SK-N-SH (cell line): ENCODE data around the gene RSRC1. TPM values are rescaled to one million over a fixed set of nuclear protein-coding genes. Genes with fewer than 3 reads are reported as not detected.

Source experiments
- CTCF ChIA-PET: fragments of 300-600, 350-600 bp; formaldehyde crosslinking; extraction: SDS; loops from one replicate; lab custom pipeline; 2021; lab: Yijun Ruan, JAX
- POLR2A ChIA-PET: fragments of 350-600 bp; sonication (Branson Sonifier 250); formaldehyde crosslinking; extraction: SDS; loops from one replicate; lab custom pipeline; 2020; ENCODE audit warnings: antibody characterized with exemption, inconsistent platforms; lab: Yijun Ruan, JAX
- DNase-seq: peaks from one replicate; pipeline ENCODE4 v3.0.0; 2012
- H2AFZ ChIP-seq: fragments of 200-600 bp; sonication (generic); 2 replicates; pipeline ENCODE4 v1.8.1; 2016; ENCODE audit warnings: antibody characterized with exemption, mild to moderate bottlenecking, low read depth
- H3F3A ChIP-seq: fragments of 200-600 bp; sonication (generic); replicated peaks from 2 replicates; pipeline ENCODE3; 2016; ENCODE audit warnings: antibody characterized with exemption, mild to moderate bottlenecking; ENCODE audit not compliant: insufficient read depth
- H3K27ac ChIP-seq, 2 experiments: fragments of 200-500 bp in 1 of 2; fragments of 200-600 bp in 1 of 2; sonication (Bioruptor generic) in 1 of 2; sonication (generic), shearing (Covaris generic) in 1 of 2; 2 replicates each; pipeline versions ENCODE4 v1.5.1 to v1.6.1; 2014 to 2016; ENCODE audit warnings: low read depth in 2 of 2, inconsistent platforms in 1 of 2, low read length in 1 of 2, mild to moderate bottlenecking in 1 of 2, mixed read lengths in 1 of 2
- H3K27me3 ChIP-seq: fragments of 200-600 bp; sonication (generic), shearing (Covaris generic); 2 replicates; pipeline ENCODE4 v1.6.1; 2016; ENCODE audit warnings: mixed run types; ENCODE audit not compliant: insufficient read depth
- H3K36me3 ChIP-seq, 2 experiments: fragments of 200-500 bp in 1 of 2; fragments of 200-600 bp in 1 of 2; sonication (Bioruptor generic) in 1 of 2; sonication (generic) in 1 of 2; replicated peaks in 1 of 2; 2 replicates each; pipeline versions ENCODE3 to v1.5.1; 2014 to 2016; ENCODE audit warnings: low read length in 1 of 2, mild to moderate bottlenecking in 1 of 2; ENCODE audit not compliant: insufficient read depth in 2 of 2, control insufficient read depth in 1 of 2
- H3K4me1 ChIP-seq, 2 experiments: fragments of 200-500 bp in 1 of 2; fragments of 200-600 bp in 1 of 2; sonication (Bioruptor generic) in 1 of 2; sonication (generic), shearing (Covaris generic) in 1 of 2; 2 replicates each; pipeline versions ENCODE4 v1.5.1 to v1.6.1; 2014 to 2016; ENCODE audit warnings: low read depth in 1 of 2, low read length in 1 of 2, mixed run types in 1 of 2; ENCODE audit not compliant: insufficient read depth in 2 of 2, control insufficient read depth in 1 of 2
- H3K4me2 ChIP-seq: fragments of 200-600 bp; sonication (generic), shearing (Covaris generic); 2 replicates; pipeline ENCODE4 v1.6.1; 2017; ENCODE audit warnings: mixed run types
- H3K4me3 ChIP-seq, 2 experiments: fragments of 200-500 bp in 1 of 2; fragments of 200-600 bp in 1 of 2; sonication (Bioruptor generic) in 1 of 2; sonication (generic), shearing (Covaris generic) in 1 of 2; 2 replicates each; pipeline versions ENCODE4 v1.5.1 to v1.8.1; 2014 to 2016; ENCODE audit warnings: low read depth in 2 of 2, inconsistent platforms in 1 of 2, low read length in 1 of 2, mild to moderate bottlenecking in 1 of 2, mixed read lengths in 1 of 2, moderate library complexity in 1 of 2
- H3K79me2 ChIP-seq: fragments of 200-600 bp; sonication (generic); 2 replicates; pipeline ENCODE4 v1.8.1; 2017; ENCODE audit warnings: mild to moderate bottlenecking; ENCODE audit not compliant: insufficient read depth
- H3K9ac ChIP-seq: fragments of 200-600 bp; sonication (generic); 2 replicates; pipeline ENCODE4 v1.6.1; 2017; ENCODE audit warnings: mixed run types
- H3K9me2 ChIP-seq: fragments of 200-600 bp; sonication (generic); 2 replicates; pipeline ENCODE4 v1.6.1; 2017; ENCODE audit warnings: mixed run types
- H3K9me3 ChIP-seq: fragments of 200-600 bp; sonication (generic); 2 replicates; pipeline ENCODE4 v1.6.1; 2017; ENCODE audit warnings: mixed run types, mild to moderate bottlenecking, moderate library complexity
- H4K20me1 ChIP-seq: fragments of 200-600 bp; sonication (generic); 2 replicates; pipeline ENCODE4 v1.6.1; 2017; ENCODE audit warnings: mild to moderate bottlenecking, mixed run types; ENCODE audit not compliant: insufficient read depth
- EZH2phosphoT487 ChIP-seq: fragments of 200-600 bp; sonication (generic); IDR thresholded peaks from 2 replicates; pipeline ENCODE4 v1.6.1; 2017; ENCODE audit warnings: low read depth, mixed run types, mild to moderate bottlenecking, antibody characterized with exemption, moderate library complexity, borderline replicate concordance
- FOXJ3 ChIP-seq: sonication (generic); formaldehyde crosslinking; IDR thresholded peaks from 2 replicates; pipeline ENCODE4 v1.5.1; 2020; ENCODE audit warnings: mild to moderate bottlenecking, missing genetic modification reagents
- GABPA ChIP-seq: IDR thresholded peaks from 2 replicates; pipeline ENCODE4 v1.4.0; 2012; ENCODE audit warnings: low read depth, mild to moderate bottlenecking
- IRF3 ChIP-seq: fragments of 150-350 bp; IDR thresholded peaks from 2 replicates; pipeline ENCODE4 v1.6.1; 2016; ENCODE audit warnings: mild to moderate bottlenecking, low read depth, low read length
- JUND ChIP-seq: IDR thresholded peaks from 2 replicates; pipeline ENCODE4 v1.4.0; 2012
- MXI1 ChIP-seq: IDR thresholded peaks from 2 replicates; pipeline ENCODE4 v1.6.1; 2012; ENCODE audit warnings: mild to moderate bottlenecking, low read depth, low read length, improper control_type of control experiment
- NRF1 ChIP-seq: IDR thresholded peaks from 2 replicates; pipeline ENCODE4 v1.6.1; 2012; ENCODE audit warnings: low read depth, mild to moderate bottlenecking, low read length
- POLR2AphosphoS5 ChIP-seq: IDR thresholded peaks from 2 replicates; pipeline ENCODE4 v1.6.1; 2012; ENCODE audit warnings: low read depth, low read length
- RCOR1 ChIP-seq: fragments of 150-350 bp; IDR thresholded peaks from 2 replicates; pipeline ENCODE4 v1.6.1; 2017; ENCODE audit warnings: antibody characterized with exemption, low read length
- RFX5 ChIP-seq: IDR thresholded peaks from 2 replicates; pipeline ENCODE4 v1.6.1; 2012; ENCODE audit warnings: mild to moderate bottlenecking, improper control_type of control experiment, low read length
- TAF1 ChIP-seq: IDR thresholded peaks from 2 replicates; pipeline ENCODE4 v1.6.1; 2012; ENCODE audit warnings: low read depth, mild to moderate bottlenecking, low read length, moderate library complexity, borderline replicate concordance
- TCF12 ChIP-seq: IDR thresholded peaks from 2 replicates; pipeline ENCODE4 v1.4.0; 2012
- YY1 ChIP-seq: IDR thresholded peaks from 2 replicates; pipeline ENCODE4 v1.4.0; 2012; ENCODE audit warnings: low read depth, mild to moderate bottlenecking
- ZBTB33 ChIP-seq: IDR thresholded peaks from 2 replicates; pipeline ENCODE4 v1.4.0; 2012; ENCODE audit warnings: low read depth, borderline replicate concordance
- WGBS: methylation state at CpG from one replicate; pipeline ENCODE4 v1.1.6; 2017; ENCODE audit warnings: low lambda C conversion rate; 5-methylcytosine and 5-hydroxymethylcytosine counted together
- polyA plus RNA-seq, 3 experiments: library from polyadenylated mRNA; depleted of rRNA; stranded (reverse); fragments of >200 nt; gene quantifications; 2 replicates each; pipeline ENCODE4 v1.2.3, GENCODE V29; 2012

Gene RSRC1
- polyA plus RNA-seq, 1 of the 3 experiments (the other 2 are of a cell fraction), result 4.5 TPM

GRCh38 chr3:158095111-158095813 is 14.6 kb upstream of the RSRC1 start (continued):
- TF ChIP-seq ZBTB33 (no peak), EZH2phosphoT487 (no peak), JUND (no peak), YY1 (no peak), IRF3 (no peak), NRF1 (no peak), TCF12 (no peak), GABPA (no peak), TAF1 (no peak)

DNA sequence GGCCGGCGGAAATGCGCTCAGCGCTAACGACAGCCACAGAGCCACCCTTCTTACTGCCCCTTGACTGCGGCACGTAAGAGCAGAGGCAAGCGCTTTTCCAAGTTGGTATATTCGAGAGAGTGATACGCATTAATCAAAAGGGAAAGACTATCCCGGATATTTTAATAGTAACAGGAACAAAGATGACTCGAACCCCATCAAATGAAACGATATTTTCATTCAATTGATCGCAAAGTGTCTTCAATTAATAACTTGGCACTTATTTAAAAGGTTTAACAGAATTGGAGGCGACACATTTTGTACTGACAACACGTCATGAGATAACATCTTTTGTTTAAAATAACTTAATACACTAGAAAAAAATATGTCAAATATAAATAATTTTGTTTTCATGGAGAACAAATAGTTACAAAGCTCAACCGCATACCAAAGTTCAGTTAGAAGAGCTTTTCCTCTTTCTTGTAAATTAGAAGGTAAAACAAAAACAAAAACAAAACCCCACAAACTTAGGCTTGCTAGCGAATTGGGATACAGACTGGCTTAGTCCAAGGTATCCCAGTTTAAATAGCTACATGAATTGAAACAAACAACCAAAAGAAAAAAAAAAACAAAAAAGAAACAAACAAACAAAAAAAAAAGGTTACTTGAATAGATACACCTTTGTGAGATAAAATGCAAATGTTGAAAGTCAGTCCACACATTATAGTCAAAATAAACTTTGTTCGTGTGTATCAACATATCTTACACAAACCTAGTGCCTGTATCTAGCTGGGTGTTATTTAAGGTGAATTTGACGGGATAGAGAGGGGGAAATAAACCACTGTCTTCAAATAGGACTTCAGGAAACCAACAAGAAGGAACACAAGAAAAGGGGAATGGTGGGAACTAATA is 13.8 kb upstream of the RSRC1 start:
- TF ChIP-seq RFX5 (no peak), GABPA (no peak), NRF1 (no peak), POLR2AphosphoS5 (no peak), MXI1 (no peak), RCOR1 (no peak), FOXJ3 (no peak)
- TF ChIP-seq, all 33 proteins: peak for 0
- Histone ChIP-seq H3K9me3 (no peaks in the 10 kb centered on the region), H3K4me3 (no peak overlapping the region), H3K27me3 (no peaks in the 10 kb centered on the region), H3K9ac (no peak overlapping the region), H3K9me2 (no peaks in the 10 kb centered on the region), H3K4me2 (no peak overlapping the region), H4K20me1 (no peaks in the 10 kb centered on the region), H3K27ac (no peak overlapping the region), H3K79me2 (no peaks in the 10 kb centered on the region), H3K4me1 (peaks cover 0 to 2% of the 10 kb centered on the region in 2 experiments; a peak in 1 of 4 replicates), H3K36me3 (peaks cover 49 to 54% of the 10 kb centered on the region in 2 experiments), H2AFZ (no peak overlapping the region), H3F3A (no peaks in the 10 kb centered on the region)
- ChIA-PET CTCF (no interaction called here), POLR2A (no interaction called here)
- 93% methylated on average over 20 of the region's 20 CpGs for WGBS
- no peak for DNase-seq
